T-cell (primary cell): ENCODE results near the gene CD55. TPM values are rescaled to one million over a fixed set of nuclear protein-coding genes. Genes with fewer than 3 reads are reported as not detected.
A peak's percentile ranks its signal among the peaks of the same experiment; 100 is the strongest.

ENCODE experiments used
- ATAC-seq, 4 experiments: fragments of 200-7000 bp in 3 of 4; fragments of 150-1000 bp in 1 of 4; cut with Tn5 transposase; replicated peaks in 1 of 4; 1 replicate in 3 of 4; 2 replicates in 1 of 4; pipeline ENCODE4 v1.10.0; 2021; ENCODE audit warnings: moderate library complexity in 3 of 4, mild to moderate bottlenecking in 2 of 4, moderate number of reproducible peaks in 1 of 4
- CTCF ChIA-PET, 2 donors: fragments of 300-600 bp; sonication (Branson Sonifier 250); formaldehyde crosslinking; loops; one replicate each; lab custom pipeline; 2022; ENCODE audit warnings: antibody characterized with exemption in 2 of 2; lab: Charles Lee
- POLR2A ChIA-PET, 2 donors: fragments of 300-600 bp; sonication (Branson Sonifier 250); formaldehyde crosslinking; loops; one replicate each; lab custom pipeline; 2022; ENCODE audit warnings: antibody characterized with exemption in 2 of 2; lab: Charles Lee
- DNase-seq, 35 experiments: peaks; one replicate each; pipeline versions ENCODE4 v3.0.0 to v3.0.0-alpha.2; 2013 to 2023
- H3K27ac ChIP-seq: one replicate; pipeline ENCODE4 v1.5.1; 2013; ENCODE audit warnings: low read length
- H3K27me3 ChIP-seq, 2 experiments: replicated peaks in 1 of 2; 1 replicate in 1 of 2; 2 replicates in 1 of 2; pipeline versions ENCODE4 v1.6.1 to v1.7.0; 2013; ENCODE audit warnings: low read length in 1 of 2, mixed read lengths in 1 of 2; ENCODE audit not compliant: control insufficient read depth in 2 of 2, insufficient read depth in 2 of 2; ENCODE audit errors: extremely low read depth in 1 of 2
- H3K36me3 ChIP-seq, 2 donors: 1 replicate in 1 of 2; 2 replicates in 1 of 2; pipeline versions ENCODE4 v1.6.1 to v1.7.0; 2013; ENCODE audit warnings: low read length in 1 of 2; ENCODE audit not compliant: control insufficient read depth in 2 of 2, insufficient read depth in 1 of 2; ENCODE audit errors: extremely low read depth in 1 of 2
- H3K4me1 ChIP-seq, 2 experiments: 1 replicate in 1 of 2; 2 replicates in 1 of 2; pipeline versions ENCODE4 v1.6.1 to v1.7.0; 2013; ENCODE audit warnings: low read length in 2 of 2, mixed read lengths in 1 of 2; ENCODE audit not compliant: insufficient read depth in 2 of 2, control insufficient read depth in 1 of 2; ENCODE audit errors: extremely low read depth in 1 of 2
- H3K4me3 ChIP-seq, 2 donors: 1 replicate in 1 of 2; 2 replicates in 1 of 2; pipeline versions ENCODE4 v1.5.1 to v1.7.0; 2013; ENCODE audit warnings: mild to moderate bottlenecking in 2 of 2, low read length in 1 of 2, moderate library complexity in 1 of 2; ENCODE audit not compliant: control insufficient read depth in 1 of 2; ENCODE audit errors: extremely low read depth in 1 of 2
- H3K9me3 ChIP-seq: 2 replicates; pipeline ENCODE4 v1.7.0; 2013
- H3K27ac Mint-ChIP-seq, 2 donors: one replicate each; pipeline ENCODE4 v1.8.0; 2020 to 2021; ENCODE audit warnings: mild to moderate bottlenecking in 2 of 2, mixed read lengths in 2 of 2
- H3K27me3 Mint-ChIP-seq, 2 donors: one replicate each; pipeline ENCODE4 v1.8.0; 2021 to 2022; ENCODE audit warnings: mixed read lengths in 2 of 2
- H3K36me3 Mint-ChIP-seq: one replicate; pipeline ENCODE4 v1.8.0; 2021; ENCODE audit warnings: mixed read lengths
- H3K4me1 Mint-ChIP-seq, 3 donors: one replicate each; pipeline ENCODE4 v1.8.0; 2020 to 2022; ENCODE audit warnings: mixed read lengths in 3 of 3, mild to moderate bottlenecking in 1 of 3
- H3K4me3 Mint-ChIP-seq, 3 donors: one replicate each; pipeline ENCODE4 v1.8.0; 2020 to 2022; ENCODE audit warnings: mild to moderate bottlenecking in 3 of 3, mixed read lengths in 3 of 3, moderate library complexity in 3 of 3
- H3K9me3 Mint-ChIP-seq, 3 donors: one replicate each; pipeline ENCODE4 v1.8.0; 2020 to 2022; ENCODE audit warnings: mixed read lengths in 3 of 3
- WGBS: methylation state at CpG from one replicate; pipeline ENCODE4 v1.1.5; 2013; ENCODE audit warnings: missing lambda C conversion rate; ENCODE audit not compliant: insufficient coverage; 5-methylcytosine and 5-hydroxymethylcytosine counted together
- total RNA-seq, 35 experiments: library from RNA in 6 of 35; stranded (reverse) in 6 of 35; fragments of 120-200 nt in 1 of 35; gene quantifications; one replicate each; pipeline versions ENCODE4 v1.2.1 to v1.2.4 and lab custom pipeline; 2013 to 2026

CD55 gene
- total RNA-seq, 5 donors from 2014 or later (not counting 1 experiment from before 2014, with no cell fraction given): 86.2 to 218 (median 117) TPM

- no peaks in the 10 kb centered on the region for H3K9me3 ChIP-seq
- Mint-ChIP-seq H3K27ac (no peak overlapping the region), H3K9me3 (peaks cover 0 to 3% (median 0%) of the 10 kb centered on the region in 3 donors), H3K36me3 (no peaks in the 10 kb centered on the region), H3K4me3 (no peak overlapping the region), H3K4me1 (no peaks in the 10 kb centered on the region), H3K27me3 (peaks cover 4 to 6% of the 10 kb centered on the region in 2 donors)
- no peak overlapping the region for H3K27ac ChIP-seq
- H3K36me3 ChIP-seq: no peaks in the 10 kb centered on the region
- H3K27me3 ChIP-seq: no peaks in the 10 kb centered on the region
- ATAC-seq (no peak), DNase-seq (no peak)
- WGBS: 30% methylated on average over 2 of the region's 3 CpGs
- H3K4me3 ChIP-seq: no peak overlapping the region
- H3K4me1 ChIP-seq: no peaks in the 10 kb centered on the region
- CTCF ChIA-PET: no interaction called here
- POLR2A ChIA-PET: no interaction called here
These were observed 74.8 kb downstream of the CD55 start for GRCh38 chr1:207396168-207396746.

DNA sequence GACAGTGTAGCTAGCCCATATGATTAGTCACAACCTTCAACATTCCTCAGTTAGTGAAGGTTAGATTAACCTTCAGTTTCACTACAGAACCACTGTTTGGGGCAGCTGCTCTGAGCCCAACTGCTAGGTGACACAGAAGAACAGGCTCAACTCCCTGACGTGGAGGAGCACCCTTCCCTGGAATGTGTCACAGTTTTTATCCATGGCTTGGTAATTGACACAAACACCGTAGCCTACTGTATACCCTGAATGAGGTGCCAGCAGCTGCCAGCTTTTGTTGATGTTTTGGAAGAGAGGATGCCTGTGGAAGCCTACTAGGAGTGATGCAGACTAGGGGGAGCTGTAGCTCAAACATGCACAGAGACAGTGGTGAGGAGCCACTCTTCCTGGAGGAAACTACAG, 76.0 kb downstream of the CD55 start:
- Mint-ChIP-seq H3K27ac (no peak overlapping the region), H3K4me3 (no peak overlapping the region), H3K9me3 (no peaks in the 10 kb centered on the region), H3K27me3 (peaks cover 0 to 6% of the 10 kb centered on the region in 2 donors), H3K36me3 (no peaks in the 10 kb centered on the region), H3K4me1 (no peaks in the 10 kb centered on the region)
- 100% methylated on average over 1 of the region's 2 CpGs for WGBS
- no peaks in the 10 kb centered on the region for H3K27me3 ChIP-seq
- H3K36me3 ChIP-seq: no peaks in the 10 kb centered on the region
- ATAC-seq: no peak
- no peak overlapping the region for H3K27ac ChIP-seq
- ChIA-PET CTCF (no interaction called here), POLR2A (no interaction called here)
- DNase-seq: no peak
- H3K4me3 ChIP-seq: no peak overlapping the region
- no peaks in the 10 kb centered on the region for H3K4me1 ChIP-seq
- H3K9me3 ChIP-seq: no peaks in the 10 kb centered on the region

DNA sequence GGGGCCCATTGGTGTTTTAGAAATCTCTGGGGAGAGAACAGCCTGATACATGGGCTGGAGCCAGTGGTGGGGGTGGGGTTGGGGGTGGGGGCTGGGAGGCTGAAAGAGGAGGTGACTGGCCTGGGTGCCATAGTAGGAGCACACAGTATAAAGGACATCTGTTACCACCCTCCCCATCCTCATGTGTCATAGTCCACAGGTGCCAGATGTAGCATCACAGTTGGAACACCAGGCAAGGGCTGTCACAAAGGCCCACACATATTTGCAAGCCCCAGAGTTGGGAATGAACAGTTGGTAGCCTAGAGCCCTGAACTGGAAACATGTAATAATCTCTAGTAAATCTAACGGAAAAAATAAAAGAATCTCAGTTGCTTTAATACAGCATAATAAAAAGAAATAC, 77.5 kb downstream of the CD55 start:
- H3K27ac ChIP-seq: no peak overlapping the region
- no peaks in the 10 kb centered on the region for H3K4me1 ChIP-seq
- no peaks in the 10 kb centered on the region for H3K27me3 ChIP-seq
- DNase-seq (no peak), ATAC-seq (no peak)
- H3K36me3 ChIP-seq: no peaks in the 10 kb centered on the region
- H3K27me3 Mint-ChIP-seq: peaks cover 0 to 6% of the 10 kb centered on the region in 2 donors
- no peaks in the 10 kb centered on the region for H3K4me1 Mint-ChIP-seq
- H3K9me3 Mint-ChIP-seq: no peaks in the 10 kb centered on the region
- H3K27ac Mint-ChIP-seq: no peak overlapping the region
- no peaks in the 10 kb centered on the region for H3K36me3 Mint-ChIP-seq
- no peak overlapping the region for H3K4me3 ChIP-seq
- H3K9me3 ChIP-seq: no peaks in the 10 kb centered on the region
- POLR2A ChIA-PET: no interaction called here
- no peak overlapping the region for H3K4me3 Mint-ChIP-seq
- WGBS: no CpG with 5 or more reads among the region's 1 CpG
- CTCF ChIA-PET: interaction anchor here in 1 of 2 donors (0.6 to 1.0 kb wide), 3 partner anchors 111 to 709 kb away, joined by 3 to 5 read pairs (median 4); no protein-coding TSS in a partner anchor

DNA sequence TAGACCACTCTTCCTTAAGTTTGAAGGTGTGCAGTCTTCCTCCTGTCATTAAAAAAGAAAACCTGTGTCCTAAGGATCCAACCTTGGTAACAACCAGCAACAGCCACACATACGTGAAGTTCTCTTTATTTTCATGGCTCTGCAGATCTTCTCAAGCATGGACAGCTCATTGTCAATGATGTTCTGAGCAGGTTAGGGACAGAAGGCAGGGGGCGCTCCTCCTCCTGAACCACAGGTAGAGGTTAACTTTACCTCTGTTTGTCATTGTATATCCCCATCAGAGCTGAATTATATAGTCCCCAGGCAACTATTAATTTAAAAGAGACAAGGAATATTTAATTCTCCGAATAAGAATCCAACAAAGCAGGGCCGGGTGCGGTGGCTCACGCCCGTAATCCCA, 80.1 kb downstream of the CD55 start:
- Histone ChIP-seq H3K27me3 (no peaks in the 10 kb centered on the region), H3K4me3 (no peak overlapping the region), H3K4me1 (no peaks in the 10 kb centered on the region), H3K36me3 (no peaks in the 10 kb centered on the region), H3K27ac (no peak overlapping the region), H3K9me3 (no peaks in the 10 kb centered on the region)
- Mint-ChIP-seq H3K4me1 (no peaks in the 10 kb centered on the region), H3K4me3 (no peak overlapping the region), H3K27me3 (no peaks in the 10 kb centered on the region), H3K27ac (no peak overlapping the region), H3K9me3 (no peaks in the 10 kb centered on the region), H3K36me3 (no peaks in the 10 kb centered on the region)
- ChIA-PET CTCF (interaction anchor here (0.5 to 1.5 kb wide), 5 partner anchors 9 to 395 kb away, joined by 3 to 7 read pairs (median 4); no protein-coding TSS in a partner anchor), POLR2A (interaction anchor here in 1 of 2 donors (0.6 kb wide), 1 partner anchor 49 kb away, joined by 6 read pairs; no protein-coding TSS in a partner anchor)
- no peak for DNase-seq
- no peak for ATAC-seq
- WGBS: 93% methylated on average over 4 of the region's 7 CpGs

DNA sequence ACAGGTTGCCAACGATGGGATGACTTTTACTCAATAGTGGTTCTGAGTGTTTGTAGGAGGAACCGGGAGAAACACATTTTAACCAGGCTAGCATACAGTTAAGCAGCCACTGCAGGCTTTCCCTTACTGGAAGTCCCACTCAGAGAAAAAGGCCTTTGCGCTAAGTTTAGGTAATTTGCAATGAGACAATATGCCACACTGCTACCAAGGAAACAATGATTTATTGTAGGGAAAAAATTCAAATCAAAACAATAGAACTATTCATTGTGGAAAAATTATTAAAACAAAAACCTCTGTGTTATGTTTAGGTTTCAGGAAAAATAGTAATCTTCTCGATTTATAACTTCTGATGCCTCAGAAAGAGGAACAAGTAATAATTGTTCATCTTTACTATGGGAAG, 81.3 kb downstream of the CD55 start:
- no peak overlapping the region for H3K27ac Mint-ChIP-seq
- POLR2A ChIA-PET: no interaction called here

DNA sequence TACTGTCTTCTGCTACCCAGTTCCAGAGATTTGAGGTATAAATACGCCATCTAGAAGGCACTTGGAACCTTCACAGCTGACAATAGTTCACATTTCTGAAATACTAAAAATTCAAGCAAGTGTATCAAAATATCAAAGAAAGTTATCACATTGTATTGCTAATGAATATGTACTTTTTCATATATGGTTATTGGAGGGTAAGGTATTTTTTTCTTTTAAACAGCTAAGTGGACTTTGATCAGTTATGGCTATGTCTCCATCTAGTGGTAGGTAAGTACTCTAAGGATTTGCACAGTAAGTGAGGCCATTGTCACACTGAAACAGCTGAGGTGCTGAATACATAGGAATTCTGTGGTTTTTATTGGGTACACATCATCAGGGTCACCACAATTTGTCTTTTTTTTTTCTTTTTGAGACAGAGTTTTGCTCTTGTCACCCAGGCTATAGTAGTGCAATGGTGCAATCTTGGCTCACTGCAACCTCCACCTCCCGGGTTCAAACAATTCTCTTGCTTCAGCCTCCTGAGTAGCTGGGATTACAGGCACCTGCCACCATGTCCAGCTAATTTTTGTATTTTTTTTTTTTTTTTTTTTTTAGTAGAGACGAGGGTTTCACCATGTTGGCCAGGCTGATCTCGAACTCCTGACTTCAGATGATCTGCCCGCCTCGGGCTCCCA, 83.5 kb downstream of the CD55 start:
- H3K27me3 ChIP-seq: no peaks in the 10 kb centered on the region
- ChIA-PET CTCF (interaction anchor here (0.6 to 3.0 kb wide), 26 partner anchors 80 to 987 kb away, joined by 3 to 35 read pairs (median 4); no protein-coding TSS in a partner anchor), POLR2A (interaction anchor here (0.6 kb wide), 2 partner anchors 217 to 765 kb away, joined by 3 to 5 read pairs; no protein-coding TSS in a partner anchor)
- no peaks in the 10 kb centered on the region for H3K36me3 Mint-ChIP-seq
- peak in 4 of 35 experiments; percentile 6 to 75 (median 8) for DNase-seq
- no peaks in the 10 kb centered on the region for H3K36me3 ChIP-seq
- H3K27ac ChIP-seq: no peak overlapping the region
- no peaks in the 10 kb centered on the region for H3K27me3 Mint-ChIP-seq
- H3K4me3 Mint-ChIP-seq: no peak overlapping the region
- no peak overlapping the region for H3K27ac Mint-ChIP-seq
- H3K9me3 ChIP-seq: no peaks in the 10 kb centered on the region
- H3K4me3 ChIP-seq: no peak overlapping the region
- H3K9me3 Mint-ChIP-seq: no peaks in the 10 kb centered on the region
- H3K4me1 Mint-ChIP-seq: no peaks in the 10 kb centered on the region
- no peaks in the 10 kb centered on the region for H3K4me1 ChIP-seq
- no CpG with 5 or more reads among the region's 6 CpGs for WGBS
- ATAC-seq: peak; percentile 65 to 83 (median 70)

More for the DNA sequence above, 81.3 kb downstream of the CD55 start:
- H3K27me3 Mint-ChIP-seq: no peaks in the 10 kb centered on the region
- no peaks in the 10 kb centered on the region for H3K4me1 Mint-ChIP-seq
- H3K36me3 Mint-ChIP-seq: no peaks in the 10 kb centered on the region
- no peak for DNase-seq
- ATAC-seq: no peak
- Histone ChIP-seq H3K4me3 (no peak overlapping the region), H3K27me3 (no peaks in the 10 kb centered on the region), H3K4me1 (no peaks in the 10 kb centered on the region), H3K27ac (no peak overlapping the region), H3K9me3 (no peaks in the 10 kb centered on the region), H3K36me3 (no peaks in the 10 kb centered on the region)
- CTCF ChIA-PET: interaction anchor here (0.7 to 1.5 kb wide), 3 partner anchors 10 to 319 kb away, joined by 3 to 7 read pairs (median 4); no protein-coding TSS in a partner anchor
- no CpG with 5 or more reads among the region's 4 CpGs for WGBS
- no peaks in the 10 kb centered on the region for H3K9me3 Mint-ChIP-seq
- H3K4me3 Mint-ChIP-seq: no peak overlapping the region
